GM21360 (cell line): ENCODE results near the gene ADM2.

Source experiments
- ATAC-seq: cut with Tn5 transposase; IDR thresholded peaks from one replicate; pipeline ENCODE4 v1.9.1; 2021; ENCODE audit warnings: mild to moderate bottlenecking, moderate library complexity; ENCODE audit not compliant: unreplicated experiment

ADM2 gene

DNA sequence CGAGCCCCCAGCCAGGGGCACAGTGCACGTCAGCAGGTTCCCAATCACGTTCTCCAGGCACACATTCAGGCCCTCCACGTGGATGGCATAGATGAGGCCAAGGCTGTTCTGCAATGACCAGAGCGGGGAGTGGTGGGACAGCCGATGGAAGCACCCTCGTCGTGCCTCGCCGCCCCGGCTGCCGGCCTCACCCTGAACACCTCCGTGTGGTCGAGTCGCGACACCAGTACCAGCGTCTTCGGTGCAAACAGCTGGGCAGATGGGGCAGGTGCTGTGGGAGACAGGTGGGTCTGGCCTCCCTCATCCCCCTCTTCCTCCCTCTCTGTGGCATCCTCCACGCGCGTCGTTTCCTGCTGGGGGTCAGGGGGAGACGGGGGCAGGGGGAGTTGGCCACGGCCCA is 14.0 kb upstream of the ADM2 start:
- ATAC-seq: no peak

DNA sequence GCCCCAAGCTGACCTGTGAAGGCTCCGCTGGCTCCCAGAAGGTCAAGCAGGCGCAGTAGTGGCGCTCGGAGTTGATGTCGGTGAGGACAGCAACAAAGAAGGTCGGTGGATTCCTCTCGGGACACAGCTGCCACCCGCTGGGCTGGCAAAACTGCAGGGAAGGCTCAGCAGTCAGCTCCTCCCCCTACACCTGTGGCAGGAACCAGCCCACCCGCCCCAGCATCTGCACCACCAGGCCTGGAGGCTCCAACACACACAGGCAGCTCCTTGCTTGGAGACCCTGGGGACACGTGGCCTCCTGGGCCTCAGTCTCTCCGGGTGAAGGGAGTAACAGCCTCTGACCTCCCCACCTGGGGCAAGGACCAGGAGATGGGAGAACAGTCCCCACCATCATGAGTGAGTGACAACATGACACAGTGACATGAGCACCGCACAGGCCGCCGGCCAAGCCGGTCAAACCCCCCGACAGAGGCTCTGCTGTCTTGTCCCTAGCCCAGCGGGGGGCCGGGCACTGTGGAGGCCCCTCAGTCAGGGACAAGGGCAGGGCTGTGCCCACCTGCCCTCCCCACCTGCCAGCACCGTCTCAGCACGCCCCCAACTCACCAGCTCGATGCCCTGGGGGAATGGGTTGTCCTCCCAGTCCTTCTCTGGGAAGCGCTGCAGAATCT is 13.4 kb upstream of the ADM2 start:
- no peak for ATAC-seq

DNA sequence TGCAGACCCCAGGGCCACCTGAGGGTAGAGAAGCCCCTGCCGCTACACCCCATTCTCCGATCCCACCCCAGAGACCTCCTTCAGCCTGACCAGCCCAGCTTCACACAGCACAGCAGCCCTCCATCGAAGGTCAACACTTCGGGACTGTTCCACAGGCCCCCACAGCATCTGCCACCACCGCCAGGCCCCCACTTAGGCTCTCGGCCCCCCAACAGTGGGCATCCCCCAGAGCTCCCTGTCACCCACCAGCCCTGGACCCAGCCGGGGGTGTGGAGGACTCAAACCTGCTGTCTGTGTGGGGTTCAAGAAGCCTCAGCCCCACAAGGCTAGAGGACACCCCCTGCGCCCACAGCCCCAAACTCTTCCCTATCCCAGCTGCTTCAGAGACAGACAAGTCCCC is 12.7 kb upstream of the ADM2 start:
- ATAC-seq: no peak

DNA sequence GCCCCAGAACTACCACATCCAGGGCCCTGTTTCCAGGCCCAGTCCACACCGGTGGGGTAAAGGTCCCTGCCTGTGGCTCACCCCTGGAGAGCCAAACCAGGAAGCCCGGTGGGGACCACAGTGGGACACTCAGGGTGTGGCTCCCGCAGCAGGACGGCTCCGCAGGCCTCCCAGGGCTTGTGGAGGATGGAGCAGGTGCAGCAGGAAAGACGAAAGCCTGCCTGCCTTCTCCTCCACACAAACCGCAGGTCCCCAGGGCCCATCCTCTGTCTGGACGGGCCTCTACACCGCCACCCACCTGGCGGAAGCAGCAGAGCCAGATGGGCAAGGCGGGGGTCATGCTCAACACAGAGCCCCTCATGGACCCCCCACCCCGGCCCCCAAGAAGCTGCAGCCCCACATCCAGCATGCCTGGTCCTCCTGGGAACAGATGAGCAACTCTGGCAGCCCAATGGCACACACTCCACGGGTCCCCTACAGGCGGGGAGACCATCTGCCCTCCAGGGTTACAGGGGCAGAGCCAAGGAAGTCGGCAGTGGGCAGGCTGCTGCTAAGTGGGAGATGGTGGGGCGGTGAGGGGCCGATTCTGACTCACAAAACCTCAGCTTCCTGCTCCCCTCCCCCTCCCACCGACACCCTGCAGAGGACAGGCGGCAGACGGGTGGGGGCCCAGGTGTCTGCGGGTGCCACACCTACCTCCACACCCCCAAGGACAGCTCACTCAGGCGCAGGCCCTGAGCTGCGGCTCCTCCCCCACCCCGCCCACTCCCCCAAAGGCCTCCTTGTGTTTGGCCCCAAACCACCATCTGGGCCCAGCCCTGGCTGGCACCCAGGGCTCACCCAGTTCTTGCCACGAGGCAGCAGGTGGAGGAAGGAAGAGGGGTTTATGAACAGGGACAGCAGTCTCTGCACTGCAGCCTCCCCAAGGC is 11.7 kb upstream of the ADM2 start:
- ATAC-seq: no peak

DNA sequence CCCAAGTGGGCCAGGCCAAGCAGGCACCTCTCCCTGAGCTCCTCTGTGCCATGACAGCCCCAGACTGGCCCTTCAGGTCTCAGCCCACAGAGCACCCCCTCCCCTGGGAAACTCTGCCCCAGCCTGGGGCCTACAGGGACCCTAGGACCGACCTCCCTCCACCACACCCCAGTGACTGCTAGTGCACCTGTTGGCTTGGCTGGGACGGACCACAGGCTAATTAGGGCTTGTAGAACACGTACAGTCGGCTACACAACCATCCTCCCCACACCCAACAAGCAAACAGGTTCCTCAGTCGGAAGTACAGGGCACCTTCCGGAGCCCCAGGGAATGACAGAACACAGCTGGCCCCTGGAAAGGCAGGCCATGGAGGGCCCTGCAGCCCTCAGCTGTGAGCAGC is 10.9 kb upstream of the ADM2 start:
- no peak for ATAC-seq

DNA sequence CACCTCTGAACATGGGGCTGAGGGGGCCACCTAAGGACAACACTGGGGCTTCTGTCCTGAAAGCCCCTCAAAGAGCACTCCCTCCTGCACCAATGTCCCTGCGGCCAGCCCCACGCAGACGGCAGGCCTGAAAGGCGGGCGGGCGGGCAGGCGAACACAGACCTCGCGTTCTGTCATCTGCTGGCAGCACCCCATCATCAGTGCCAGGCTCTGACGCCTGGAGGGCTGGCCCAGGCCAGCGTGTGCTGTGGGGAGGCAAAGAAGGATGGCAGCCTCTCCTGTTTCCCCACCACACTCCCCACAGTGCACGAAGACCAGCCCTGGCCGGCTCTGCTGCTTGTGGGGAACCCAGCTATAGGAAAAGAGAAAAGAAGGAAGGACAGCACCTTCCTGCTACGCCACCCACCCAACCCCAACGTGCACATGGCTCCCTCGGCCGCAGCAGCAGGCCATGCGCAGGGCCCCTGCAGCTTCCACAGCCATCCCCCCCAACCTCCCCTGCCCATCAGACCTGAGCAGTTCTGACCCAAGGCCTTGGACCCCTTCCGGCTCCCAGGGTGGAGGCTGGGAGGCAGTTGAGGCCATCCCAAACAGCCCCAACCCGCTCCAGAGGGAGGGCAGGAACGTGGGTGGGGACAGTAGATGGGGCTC is 10.0 kb upstream of the ADM2 start:
- ATAC-seq: no peak

DNA sequence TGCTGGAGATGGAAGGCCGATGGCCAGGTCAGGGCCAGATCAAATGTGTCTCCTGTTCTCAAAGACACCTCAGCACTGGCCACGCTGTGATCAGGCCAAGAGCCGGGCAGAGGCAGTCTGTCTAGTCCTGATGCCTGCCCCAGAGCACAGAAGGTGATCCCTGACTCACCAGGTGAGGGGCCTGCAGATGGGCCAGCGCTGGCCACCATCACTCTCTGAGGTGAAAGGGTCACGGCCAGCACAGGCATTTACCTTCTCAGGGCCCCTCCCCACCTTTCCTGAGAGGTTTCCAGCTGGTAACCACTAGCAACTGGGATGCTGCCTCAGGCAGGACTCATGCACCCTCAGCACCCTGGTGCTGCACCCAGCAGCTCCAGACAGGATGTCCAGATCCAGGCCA is 9.4 kb upstream of the ADM2 start:
- ATAC-seq: no peak

DNA sequence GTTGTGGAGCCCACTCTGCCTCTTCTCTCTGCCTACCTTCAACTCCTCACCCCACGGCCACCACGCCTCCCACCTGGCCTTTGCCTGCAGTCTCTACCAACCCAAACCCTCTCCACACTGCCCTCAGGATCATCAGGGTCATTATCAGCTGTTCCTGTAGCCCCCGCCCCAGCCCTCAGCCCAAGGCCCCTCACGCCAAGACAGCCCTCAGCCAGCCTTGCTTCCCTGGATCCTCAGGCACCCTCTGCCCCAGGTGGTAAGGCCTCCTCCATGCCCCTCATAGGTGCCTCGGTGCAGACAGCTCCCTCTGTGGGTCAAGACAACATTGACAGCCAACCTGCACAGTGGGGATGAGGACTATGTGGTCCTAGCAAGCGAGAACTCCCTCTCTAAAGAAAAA is 8.3 kb upstream of the ADM2 start:
- ATAC-seq: no peak

DNA sequence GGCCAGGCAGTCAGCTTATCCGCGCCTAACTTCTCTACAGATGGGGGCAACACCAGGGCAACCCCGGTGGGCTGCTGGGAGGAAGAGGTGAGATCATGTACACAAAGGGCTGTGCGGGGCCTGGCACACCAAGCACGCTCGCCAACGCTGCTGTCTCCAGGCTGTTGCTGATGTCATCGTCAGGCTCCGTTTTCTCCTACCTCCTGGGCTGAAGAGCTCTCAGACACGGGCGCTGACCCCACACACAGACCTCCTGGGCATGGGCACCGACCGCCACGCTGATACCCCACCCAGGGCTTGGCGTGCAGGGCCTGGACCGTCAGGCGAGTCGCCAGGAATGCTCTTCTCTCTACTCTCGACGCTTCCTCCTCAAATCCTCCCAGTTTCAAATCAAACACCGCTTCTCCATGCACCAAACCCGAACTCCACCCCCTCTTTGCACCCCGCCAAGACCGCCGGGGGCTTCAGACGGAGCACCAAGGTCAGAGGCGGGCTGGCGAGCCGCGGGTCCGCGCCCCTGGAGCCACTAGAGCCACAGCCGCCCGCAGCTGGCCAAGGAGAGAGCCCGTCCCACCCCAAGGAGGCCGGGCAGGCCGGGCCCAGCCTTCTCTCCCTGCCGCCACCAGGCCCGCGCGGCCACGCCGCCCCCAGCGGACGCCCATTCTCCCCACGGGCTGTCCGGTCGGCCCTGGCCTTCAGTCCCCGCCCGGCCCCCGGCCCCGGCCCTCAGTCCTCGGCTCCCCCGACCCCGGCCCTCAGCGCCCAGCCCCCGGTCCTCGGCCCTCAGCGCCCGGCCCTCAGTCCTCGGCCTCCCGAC is 7.3 kb upstream of the ADM2 start:
- no peak for ATAC-seq

DNA sequence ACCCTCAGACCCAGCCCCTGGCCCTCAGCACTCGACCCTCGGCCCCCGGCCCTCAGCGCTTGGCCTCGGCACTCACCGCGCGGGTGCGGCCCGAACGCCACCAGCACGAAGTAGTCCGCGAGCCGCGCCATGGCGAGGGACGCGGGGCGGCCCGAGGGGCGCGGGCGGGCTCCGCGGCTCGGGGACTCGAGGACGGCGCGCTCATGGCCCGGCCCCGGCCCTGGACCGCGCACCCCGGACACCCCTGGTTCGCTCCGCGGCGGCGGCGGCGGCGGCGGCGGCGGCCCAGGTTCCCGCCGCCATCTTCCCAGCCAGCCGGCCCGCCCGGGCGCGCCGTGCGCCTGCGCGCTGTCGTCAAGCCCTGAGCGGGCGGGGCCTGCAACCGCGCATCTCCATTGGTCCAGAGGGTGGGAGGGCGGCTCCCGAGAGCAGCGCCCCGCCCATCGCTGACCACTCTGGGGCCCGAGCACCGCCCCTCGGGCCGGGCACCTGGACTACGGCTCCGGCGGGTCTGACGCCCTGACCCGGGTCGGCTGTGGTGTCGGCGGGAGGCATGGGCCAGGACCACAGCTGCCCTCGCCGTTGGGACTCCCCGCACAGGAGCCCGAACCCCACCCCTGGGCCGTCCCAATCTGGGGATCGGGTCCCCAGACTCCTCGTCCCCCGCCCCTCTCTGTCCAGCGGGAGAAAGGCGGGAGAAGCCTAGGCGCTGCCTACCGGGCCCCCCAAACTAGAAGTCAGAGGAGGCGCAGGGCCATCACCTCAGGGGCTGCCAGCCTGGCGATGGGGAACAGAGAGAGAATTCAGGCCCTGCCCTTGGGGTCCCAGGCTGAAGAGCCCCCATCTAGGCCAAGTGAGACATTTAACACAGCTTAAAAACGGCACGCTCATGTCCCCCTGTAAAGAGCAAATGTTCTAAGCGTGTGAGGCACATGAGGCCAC is 6.4 kb upstream of the ADM2 start, which contains the start of gene SBF1:
Gene SBF1, minus strand, starts transcription at position 326 of the 942 bp plus-strand sequence. Its CDS starts 195 bp downstream, at position 131.
- ATAC-seq: peak; percentile 66

DNA sequence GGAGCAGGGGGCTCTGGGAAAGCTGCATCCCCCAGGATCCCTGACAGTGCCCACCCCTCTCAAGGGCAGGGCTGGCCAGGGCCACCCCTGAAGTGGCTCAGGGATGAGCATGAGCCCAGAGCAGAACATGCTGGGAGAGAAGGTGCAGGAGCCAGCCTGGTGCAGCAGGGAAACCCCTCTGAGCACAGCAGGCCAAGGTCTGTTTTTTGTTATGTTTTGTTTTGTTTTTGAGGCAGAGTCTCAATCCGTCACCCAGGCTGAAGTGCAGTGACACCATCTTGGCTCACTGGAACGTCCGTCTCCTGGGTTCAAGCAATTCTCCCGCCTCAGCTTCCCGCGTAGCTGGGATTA is 5.7 kb upstream of the ADM2 start:
- ATAC-seq: no peak

DNA sequence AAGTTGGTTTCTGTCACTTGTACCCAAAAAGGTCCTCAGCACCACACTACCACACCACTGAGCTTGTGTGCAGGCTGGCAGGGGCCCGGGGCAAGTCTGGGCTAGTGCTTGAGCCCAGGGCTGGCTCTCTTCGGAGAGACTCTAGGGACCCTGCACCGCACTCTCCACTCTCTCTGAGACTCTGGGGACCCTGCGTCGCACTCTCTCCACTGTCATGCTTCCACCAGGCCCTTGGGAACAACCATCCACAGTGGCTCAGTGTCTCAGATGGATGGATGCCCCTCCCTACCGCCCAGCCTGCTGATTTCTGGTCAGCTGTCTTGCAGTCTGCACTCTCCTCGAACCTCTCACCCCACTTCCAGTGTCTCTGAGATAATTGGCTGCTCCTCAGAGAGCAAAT is 4.5 kb upstream of the ADM2 start:
- no peak for ATAC-seq

DNA sequence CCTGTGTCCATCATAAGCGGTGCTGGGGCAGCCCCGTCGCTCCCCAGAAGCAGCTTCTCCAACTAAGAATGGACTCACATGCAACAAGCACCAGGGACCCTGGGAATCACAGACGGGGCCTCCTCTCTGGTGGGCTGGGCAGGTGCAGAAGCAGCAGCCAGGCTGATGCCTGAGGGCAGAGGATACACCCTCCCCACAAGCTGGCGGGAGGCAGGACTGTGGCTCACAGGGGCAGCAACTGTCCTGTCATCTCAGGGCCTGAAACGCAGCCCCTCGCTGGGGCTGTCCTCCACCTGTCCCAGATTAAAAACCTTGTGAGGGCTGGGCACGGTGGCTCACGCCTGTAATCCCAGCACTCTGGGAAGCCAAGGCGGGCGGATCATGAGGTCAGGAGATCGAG is 3.4 kb upstream of the ADM2 start:
- ATAC-seq: no peak

DNA sequence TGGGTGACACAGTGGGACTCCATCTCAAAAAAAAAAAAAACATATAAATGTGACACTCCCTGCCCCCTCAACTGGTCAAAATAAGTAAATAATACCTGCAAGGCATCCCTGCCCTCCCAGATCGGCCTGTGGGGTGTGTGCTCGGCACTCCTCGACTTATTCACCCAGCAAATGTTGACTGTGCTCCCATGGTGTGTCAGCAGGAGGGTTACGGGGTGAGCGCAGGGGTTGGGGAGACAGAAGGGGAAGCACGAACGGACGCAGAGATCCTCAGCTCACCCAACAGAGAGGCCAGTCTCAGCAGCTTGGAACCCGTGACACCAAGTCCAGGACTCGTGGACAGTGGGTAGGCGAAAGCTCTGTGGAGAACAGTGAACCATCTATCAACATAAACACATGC is 1.6 kb upstream of the ADM2 start:
- no peak for ATAC-seq

DNA sequence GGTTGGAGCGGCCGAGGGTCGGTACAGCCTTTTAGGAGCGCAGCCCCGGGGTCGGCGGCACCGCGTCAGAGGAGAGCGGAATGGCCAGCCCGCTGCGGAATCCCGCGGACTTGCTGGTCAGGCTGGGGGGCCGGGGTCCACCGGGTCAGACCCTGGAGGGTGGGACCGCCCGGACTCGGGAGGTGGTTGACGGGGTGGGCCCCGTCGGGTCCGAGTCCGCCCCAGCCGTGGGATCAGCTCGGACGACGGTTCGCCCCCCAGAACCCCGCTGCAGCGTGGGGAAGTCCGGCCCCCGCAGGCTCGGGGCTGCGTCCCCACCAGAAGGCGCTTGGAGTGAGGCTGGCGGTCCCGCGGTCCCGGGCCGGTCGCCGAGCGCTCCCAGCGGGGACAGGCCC is 301 bp upstream of the ADM2 start:
- ATAC-seq: no peak

DNA sequence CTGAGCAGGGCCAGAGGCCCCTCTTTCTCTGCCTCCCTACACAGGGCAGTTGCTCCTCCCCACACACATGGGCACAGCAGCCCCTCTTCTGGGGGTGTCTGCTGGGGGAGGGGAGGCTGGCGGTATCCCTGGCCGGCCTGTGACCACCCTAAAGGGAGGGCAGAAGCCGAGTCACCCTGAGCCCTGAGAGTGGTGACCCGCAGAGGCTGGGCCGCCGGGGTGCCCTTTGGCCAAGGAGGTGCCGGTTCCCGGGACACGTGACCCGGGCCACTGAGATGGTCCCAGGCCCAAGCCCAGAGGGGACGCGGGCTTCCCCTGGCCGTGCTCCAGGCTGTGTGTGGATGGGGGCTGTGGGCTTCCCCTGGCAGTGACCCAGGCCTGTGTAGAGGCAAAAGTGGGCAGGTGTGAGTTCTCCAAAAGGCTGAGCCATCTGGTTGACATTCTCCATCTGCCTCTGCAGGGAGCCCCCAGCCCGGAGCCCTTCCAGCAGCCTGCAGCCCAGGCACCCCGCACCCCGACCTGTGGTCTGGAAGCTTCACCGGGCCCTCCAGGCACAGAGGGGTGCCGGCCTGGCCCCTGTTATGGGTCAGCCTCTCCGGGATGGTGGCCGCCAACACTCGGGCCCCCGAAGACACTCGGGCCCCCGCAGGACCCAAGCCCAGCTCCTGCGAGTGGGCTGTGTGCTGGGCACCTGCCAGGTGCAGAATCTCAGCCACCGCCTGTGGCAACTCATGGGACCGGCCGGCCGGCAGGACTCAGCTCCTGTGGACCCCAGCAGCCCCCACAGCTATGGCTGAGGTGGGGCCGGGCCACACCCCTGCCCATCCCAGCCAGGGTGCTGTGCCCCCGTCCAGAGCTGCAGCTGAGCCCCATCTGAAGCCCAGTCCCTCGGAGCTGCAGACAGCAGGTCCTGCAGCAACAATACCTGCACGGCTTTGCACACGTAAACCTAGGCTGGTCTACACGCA is 1.0 kb downstream of the ADM2 start:
- no peak for ATAC-seq

DNA sequence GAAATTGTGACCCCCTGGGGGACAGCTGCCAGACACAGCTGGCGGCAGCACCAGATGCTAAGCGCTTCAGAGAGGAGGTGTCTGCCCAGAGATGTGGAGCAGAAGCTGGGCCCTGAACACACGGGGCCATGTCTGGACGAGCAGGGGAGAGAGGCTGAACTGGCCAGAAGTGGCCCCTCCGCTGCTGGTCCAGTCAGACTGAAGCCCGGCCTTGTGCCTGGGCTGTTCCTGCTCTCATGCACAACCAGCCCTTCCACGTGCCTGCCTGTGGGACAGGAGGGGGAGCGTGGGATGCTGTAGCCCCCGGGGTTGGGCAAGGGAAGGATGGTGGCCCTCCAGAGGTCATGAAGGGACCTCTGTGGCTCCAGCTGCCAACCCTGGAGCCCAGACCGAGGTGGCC is 1.8 kb downstream of the ADM2 start:
- ATAC-seq: no peak

DNA sequence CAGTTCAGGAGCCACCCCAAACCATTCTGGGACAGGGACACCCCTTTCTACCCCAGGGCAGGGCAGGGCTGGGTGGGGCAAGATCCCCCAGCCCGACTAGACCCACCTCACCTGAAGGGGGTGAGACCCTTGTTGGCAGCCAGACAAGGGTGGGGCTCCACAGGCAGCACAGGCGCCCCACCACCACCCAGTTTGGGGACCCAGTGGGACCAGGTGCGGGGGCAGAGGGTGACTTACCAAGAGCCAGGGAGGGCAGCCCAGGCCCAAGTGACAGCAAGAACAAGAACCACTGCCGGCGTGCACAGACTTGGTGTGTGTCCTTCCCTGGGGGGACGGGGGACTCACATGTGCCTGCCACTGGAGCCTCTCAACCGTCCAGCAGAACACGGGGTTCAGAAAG is 2.2 kb downstream of the ADM2 start:
- ATAC-seq: no peak
